ENCODE data around the gene BCAS3.

DNA sequence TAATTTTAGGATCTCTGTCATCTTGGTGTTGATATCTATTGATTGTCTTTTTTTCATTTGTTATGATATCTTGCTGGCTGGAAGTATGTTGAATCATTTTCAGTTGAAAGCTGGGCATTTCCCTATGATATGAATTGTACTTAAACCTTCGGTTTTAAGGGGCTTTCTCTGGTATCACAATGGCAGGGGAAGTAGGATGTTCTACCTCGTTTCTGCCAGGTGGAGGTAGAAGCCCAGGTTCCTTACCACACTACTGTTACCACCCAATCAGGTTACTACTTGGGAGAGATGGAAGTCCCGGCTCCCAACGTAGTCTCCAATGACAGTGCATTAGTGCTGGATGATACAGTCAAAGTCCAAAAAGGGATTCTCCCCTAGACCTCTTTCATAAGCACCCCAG is 440.3 kb downstream of the BCAS3 start:
- TF ChIP-seq TAF1 (IDR thresholded peaks at IDR 0.05; ENCODE audit: borderline replicate concordance, low read depth, low read length) = no peak
- no peak for TF ChIP-seq POLR2A (IDR thresholded peaks at IDR 0.05; ENCODE audit: low read depth, low read length)
- no peak for TF ChIP-seq POLR2AphosphoS5 (IDR thresholded peaks at IDR 0.05; ENCODE audit: low read depth, low read length)
